Neural cell (in vitro differentiated cells): ENCODE data around the gene SLC29A2. TPM values are rescaled to one million over a fixed set of nuclear protein-coding genes. Genes with fewer than 3 reads are reported as not detected.

Source experiments
- H2AFZ ChIP-seq: fragments of 200-600, 300-800 bp; sonication (generic), shearing (Covaris generic); 2 replicates; pipeline ENCODE4 v1.6.0; 2014; ENCODE audit warnings: low read depth, mild to moderate bottlenecking, antibody characterized with exemption, low read length, moderate library complexity
- H3F3A ChIP-seq: fragments of 200-600 bp; shearing (Covaris generic); 2 replicates; pipeline ENCODE4 v1.6.1; 2016; ENCODE audit warnings: mild to moderate bottlenecking, moderate library complexity, mixed read lengths, antibody characterized with exemption, low read length; ENCODE audit not compliant: insufficient read depth, poor library complexity, severe bottlenecking
- H3K27ac ChIP-seq: fragments of 200-600, 300-800 bp; sonication (generic), shearing (Covaris generic); 2 replicates; pipeline ENCODE4 v1.5.1; 2014; ENCODE audit warnings: mild to moderate bottlenecking, low read length, moderate library complexity
- H3K27me3 ChIP-seq: fragments of 300-800, 200-600 bp; sonication (generic), shearing (Covaris generic); 2 replicates; pipeline ENCODE4 v1.6.0; 2014; ENCODE audit warnings: mild to moderate bottlenecking, low read depth, low read length, moderate library complexity; ENCODE audit not compliant: insufficient read depth
- H3K36me3 ChIP-seq: fragments of 300-800, 200-600 bp; sonication (generic), shearing (Covaris generic); 2 replicates; pipeline ENCODE4 v1.5.1; 2014; ENCODE audit warnings: mild to moderate bottlenecking, antibody characterized with exemption, low read length, moderate library complexity; ENCODE audit not compliant: insufficient read depth
- H3K4me2 ChIP-seq: fragments of 300-800, 200-600 bp; sonication (generic), shearing (Covaris generic); 2 replicates; pipeline ENCODE4 v1.6.0; 2014; ENCODE audit warnings: mild to moderate bottlenecking, low read length
- H3K4me3 ChIP-seq: fragments of 300-800, 200-600 bp; sonication (generic), shearing (Covaris generic); 2 replicates; pipeline ENCODE4 v1.5.1; 2014; ENCODE audit warnings: mild to moderate bottlenecking, low read length, moderate library complexity
- H3K79me2 ChIP-seq: fragments of 200-600 bp; shearing (Covaris generic); replicated peaks from 2 replicates; pipeline ENCODE4 v1.6.0; 2014; ENCODE audit warnings: mild to moderate bottlenecking, low read length, moderate library complexity; ENCODE audit not compliant: insufficient read depth
- H3K9ac ChIP-seq: fragments of 300-800, 200-600 bp; sonication (generic), shearing (Covaris generic); 2 replicates; pipeline ENCODE4 v1.6.1; 2016; ENCODE audit warnings: mild to moderate bottlenecking, low read length, mixed read lengths
- H3K9me2 ChIP-seq: fragments of 200-600 bp; shearing (Covaris generic); 2 replicates; pipeline ENCODE4 v1.6.1; 2016; ENCODE audit warnings: mild to moderate bottlenecking, low read length, mixed read lengths; ENCODE audit not compliant: insufficient read depth
- H3K9me3 ChIP-seq: fragments of 200-600, 300-800 bp; sonication (generic), shearing (Covaris generic); 2 replicates; pipeline ENCODE4 v1.6.1; 2016; ENCODE audit warnings: mild to moderate bottlenecking, mixed run types, low read length, moderate library complexity, mixed read lengths
- H4K20me1 ChIP-seq: fragments of 200-600 bp; shearing (Covaris generic); 2 replicates; pipeline ENCODE4 v1.6.1; 2016; ENCODE audit warnings: mild to moderate bottlenecking, mixed run types; ENCODE audit not compliant: insufficient read depth
- EP300 ChIP-seq: fragments of 450-650 bp; conservative IDR thresholded peaks from 2 replicates; pipeline ENCODE4 v1.6.1; 2014; ENCODE audit warnings: antibody characterized with exemption, mild to moderate bottlenecking, moderate library complexity; ENCODE audit not compliant: poor library complexity, severe bottlenecking
- EZH2 ChIP-seq: fragments of 200-600, 300-800 bp; shearing (Covaris generic), sonication (generic); IDR thresholded peaks from 2 replicates; pipeline ENCODE4 v1.6.1; 2014; ENCODE audit warnings: antibody characterized with exemption, low read length, borderline replicate concordance, mild to moderate bottlenecking; ENCODE audit not compliant: insufficient read depth, poor library complexity, severe bottlenecking
- MXI1 ChIP-seq: fragments of 450-650 bp; conservative IDR thresholded peaks from 2 replicates; pipeline ENCODE4 v1.6.1; 2014; ENCODE audit warnings: antibody characterized with exemption, mild to moderate bottlenecking; ENCODE audit not compliant: poor library complexity, severe bottlenecking
- POLR2AphosphoS5 ChIP-seq: IDR thresholded peaks from 2 replicates; pipeline ENCODE4 v1.6.1; 2012
- RAD21 ChIP-seq: fragments of 450-650 bp; conservative IDR thresholded peaks from 2 replicates; pipeline ENCODE4 v1.6.1; 2014; ENCODE audit warnings: antibody characterized with exemption, mild to moderate bottlenecking, moderate library complexity
- SMC3 ChIP-seq: fragments of 450-650 bp; conservative IDR thresholded peaks from 2 replicates; pipeline ENCODE4 v1.6.1; 2014; ENCODE audit warnings: antibody characterized with exemption, mild to moderate bottlenecking, moderate library complexity; ENCODE audit not compliant: poor library complexity
- TAF1 ChIP-seq: IDR thresholded peaks from 2 replicates; pipeline ENCODE4 v1.6.1; 2012; ENCODE audit warnings: low read depth
- polyA plus RNA-seq: library from polyadenylated mRNA; depleted of rRNA; stranded (reverse); fragments of >200 nt; gene quantifications from 2 replicates; pipeline ENCODE4 v1.2.3, GENCODE V29; 2014
- TF ChIP-seq, protein P1 (sequence below): IDR thresholded peaks from 2 replicates; pipeline ENCODE4 v1.6.1; 2012; ENCODE audit warnings: borderline replicate concordance
- TF ChIP-seq, protein P2 (sequence below): fragments of 450-650 bp; IDR thresholded peaks from 2 replicates; pipeline ENCODE4 v1.5.1; 2014; ENCODE audit warnings: antibody characterized with exemption, mild to moderate bottlenecking, moderate library complexity; ENCODE audit not compliant: poor library complexity, severe bottlenecking

Gene SLC29A2
- polyA plus RNA-seq, 1 donor from 2014 or later = 1.7 TPM

DNA sequence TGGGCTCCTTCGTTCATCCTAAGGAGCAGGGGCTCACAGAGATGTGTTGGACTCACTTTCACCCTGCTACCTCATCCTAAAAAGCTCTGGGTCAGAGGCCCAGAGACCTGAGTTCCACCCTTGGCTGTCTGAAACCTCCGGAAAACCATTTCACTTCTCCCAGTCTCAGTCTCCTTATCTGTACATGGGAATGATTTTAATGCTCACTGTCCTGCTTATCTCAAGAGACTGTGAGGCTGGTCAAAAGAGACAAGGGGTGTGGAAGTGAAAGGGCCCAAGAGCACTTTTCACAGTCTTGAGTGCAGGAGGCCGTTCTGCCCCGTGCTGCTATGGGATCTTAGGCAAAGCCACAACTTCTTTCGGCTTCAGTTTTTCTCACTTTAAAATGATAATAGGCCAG is 36.1 kb upstream of the SLC29A2 start:
- Histone ChIP-seq H4K20me1 (no peaks in the 10 kb centered on the region), H3K27me3 (no peaks in the 10 kb centered on the region), H3K36me3 (no peaks in the 10 kb centered on the region), H3K4me2 (no peak overlapping the region), H3K4me3 (no peak overlapping the region), H2AFZ (no peak overlapping the region), H3K27ac (no peak overlapping the region), H3F3A (no peaks in the 10 kb centered on the region), H3K9ac (no peak overlapping the region), H3K9me3 (no peaks in the 10 kb centered on the region), H3K9me2 (no peaks in the 10 kb centered on the region), H3K79me2 (no peaks in the 10 kb centered on the region)
- TF ChIP-seq TAF1 = no peak
- no peak for TF ChIP-seq EZH2
- TF ChIP-seq, protein P1, sequence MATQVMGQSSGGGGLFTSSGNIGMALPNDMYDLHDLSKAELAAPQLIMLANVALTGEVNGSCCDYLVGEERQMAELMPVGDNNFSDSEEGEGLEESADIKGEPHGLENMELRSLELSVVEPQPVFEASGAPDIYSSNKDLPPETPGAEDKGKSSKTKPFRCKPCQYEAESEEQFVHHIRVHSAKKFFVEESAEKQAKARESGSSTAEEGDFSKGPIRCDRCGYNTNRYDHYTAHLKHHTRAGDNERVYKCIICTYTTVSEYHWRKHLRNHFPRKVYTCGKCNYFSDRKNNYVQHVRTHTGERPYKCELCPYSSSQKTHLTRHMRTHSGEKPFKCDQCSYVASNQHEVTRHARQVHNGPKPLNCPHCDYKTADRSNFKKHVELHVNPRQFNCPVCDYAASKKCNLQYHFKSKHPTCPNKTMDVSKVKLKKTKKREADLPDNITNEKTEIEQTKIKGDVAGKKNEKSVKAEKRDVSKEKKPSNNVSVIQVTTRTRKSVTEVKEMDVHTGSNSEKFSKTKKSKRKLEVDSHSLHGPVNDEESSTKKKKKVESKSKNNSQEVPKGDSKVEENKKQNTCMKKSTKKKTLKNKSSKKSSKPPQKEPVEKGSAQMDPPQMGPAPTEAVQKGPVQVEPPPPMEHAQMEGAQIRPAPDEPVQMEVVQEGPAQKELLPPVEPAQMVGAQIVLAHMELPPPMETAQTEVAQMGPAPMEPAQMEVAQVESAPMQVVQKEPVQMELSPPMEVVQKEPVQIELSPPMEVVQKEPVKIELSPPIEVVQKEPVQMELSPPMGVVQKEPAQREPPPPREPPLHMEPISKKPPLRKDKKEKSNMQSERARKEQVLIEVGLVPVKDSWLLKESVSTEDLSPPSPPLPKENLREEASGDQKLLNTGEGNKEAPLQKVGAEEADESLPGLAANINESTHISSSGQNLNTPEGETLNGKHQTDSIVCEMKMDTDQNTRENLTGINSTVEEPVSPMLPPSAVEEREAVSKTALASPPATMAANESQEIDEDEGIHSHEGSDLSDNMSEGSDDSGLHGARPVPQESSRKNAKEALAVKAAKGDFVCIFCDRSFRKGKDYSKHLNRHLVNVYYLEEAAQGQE = no peak
- no peak for TF ChIP-seq MXI1
- TF ChIP-seq, protein P2, sequence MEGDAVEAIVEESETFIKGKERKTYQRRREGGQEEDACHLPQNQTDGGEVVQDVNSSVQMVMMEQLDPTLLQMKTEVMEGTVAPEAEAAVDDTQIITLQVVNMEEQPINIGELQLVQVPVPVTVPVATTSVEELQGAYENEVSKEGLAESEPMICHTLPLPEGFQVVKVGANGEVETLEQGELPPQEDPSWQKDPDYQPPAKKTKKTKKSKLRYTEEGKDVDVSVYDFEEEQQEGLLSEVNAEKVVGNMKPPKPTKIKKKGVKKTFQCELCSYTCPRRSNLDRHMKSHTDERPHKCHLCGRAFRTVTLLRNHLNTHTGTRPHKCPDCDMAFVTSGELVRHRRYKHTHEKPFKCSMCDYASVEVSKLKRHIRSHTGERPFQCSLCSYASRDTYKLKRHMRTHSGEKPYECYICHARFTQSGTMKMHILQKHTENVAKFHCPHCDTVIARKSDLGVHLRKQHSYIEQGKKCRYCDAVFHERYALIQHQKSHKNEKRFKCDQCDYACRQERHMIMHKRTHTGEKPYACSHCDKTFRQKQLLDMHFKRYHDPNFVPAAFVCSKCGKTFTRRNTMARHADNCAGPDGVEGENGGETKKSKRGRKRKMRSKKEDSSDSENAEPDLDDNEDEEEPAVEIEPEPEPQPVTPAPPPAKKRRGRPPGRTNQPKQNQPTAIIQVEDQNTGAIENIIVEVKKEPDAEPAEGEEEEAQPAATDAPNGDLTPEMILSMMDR = no peak
- no peak for TF ChIP-seq RAD21
- no peak for TF ChIP-seq SMC3
- no peak for TF ChIP-seq POLR2AphosphoS5
- no peak for TF ChIP-seq EP300

DNA sequence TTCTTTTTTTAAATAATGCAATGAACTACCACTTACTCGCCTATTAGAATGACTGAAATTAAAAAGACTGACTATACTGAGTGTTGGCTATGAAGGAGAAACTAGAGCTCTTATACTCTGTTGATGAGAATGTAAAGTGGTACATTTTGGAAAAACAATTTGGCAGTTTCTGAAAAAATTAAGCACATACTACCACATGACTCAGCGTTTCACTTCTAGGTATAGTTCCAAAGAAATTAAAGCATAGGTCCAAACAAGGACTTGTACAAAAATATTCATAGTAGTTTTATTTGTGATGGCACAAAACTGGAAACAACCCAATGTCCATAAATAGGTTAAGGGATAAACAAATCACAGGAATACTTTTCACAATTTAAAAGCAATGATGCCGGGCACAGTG is 22.4 kb upstream of the SLC29A2 start:
- Histone ChIP-seq H3K9ac (no peak overlapping the region), H3K9me2 (no peaks in the 10 kb centered on the region), H3K27ac (no peak overlapping the region), H4K20me1 (no peaks in the 10 kb centered on the region), H3K4me2 (no peak overlapping the region), H3K79me2 (no peaks in the 10 kb centered on the region), H3K9me3 (no peaks in the 10 kb centered on the region), H3K36me3 (no peaks in the 10 kb centered on the region), H2AFZ (no peak overlapping the region), H3K4me3 (no peak overlapping the region), H3K27me3 (no peaks in the 10 kb centered on the region), H3F3A (no peaks in the 10 kb centered on the region)
- no peak for TF ChIP-seq POLR2AphosphoS5
- no peak for TF ChIP-seq SMC3
- TF ChIP-seq EZH2 = no peak
- no peak for TF ChIP-seq TAF1
- TF ChIP-seq EP300 = no peak
- TF ChIP-seq, protein P1 = no peak
- TF ChIP-seq, protein P2 = no peak
- no peak for TF ChIP-seq MXI1
- no peak for TF ChIP-seq RAD21
